ENCODE results near the gene KCTD11. TPM values are rescaled to one million over a fixed set of nuclear protein-coding genes. Genes with fewer than 3 reads are reported as not detected.
A peak's percentile ranks its signal among the peaks of the same experiment; 100 is the strongest.
"Not testable (repeated sequence)": the region's sequence is repeated elsewhere in the genome, so short reads cannot be mapped to it uniquely, and the experiment has no call there.

The KCTD11 gene
- total RNA-seq, 1 donor from 2014 or later = 24.2 TPM

GRCh38 chr17:7363311-7363710 lies 11.3 kb downstream of the KCTD11 start:
- FAIRE-seq (no peak), DNase-seq (ENCODE audit: low read depth) (peak; percentile 75)
- Histone ChIP-seq H3K27me3 (ENCODE audit: control insufficient read depth, insufficient read depth, low read length) (no peaks in the 10 kb centered on the region), H3K4me3 (ENCODE audit: low read depth, low read length) (no peak overlapping the region), H3K36me3 (ENCODE audit: control insufficient read depth, insufficient read depth, low read length) (no peaks in the 10 kb centered on the region)
- TF ChIP-seq CTCF (IDR thresholded peaks at IDR 0.05; ENCODE audit: insufficient read depth, low read length, severe bottlenecking) = no peak

- not testable (repeated sequence) for H3K4me3 ChIP-seq (ENCODE audit: low read depth, low read length); DNase-seq (ENCODE audit: low read depth); H3K36me3 ChIP-seq (ENCODE audit: control insufficient read depth, insufficient read depth, low read length); H3K27me3 ChIP-seq (ENCODE audit: control insufficient read depth, insufficient read depth, low read length)
- FAIRE-seq = peak; percentile 92
These were observed 14.0 kb downstream of the KCTD11 start for GRCh38 chr17:7365963-7366362.

GRCh38 chr17:7367083-7367482 lies 15.1 kb downstream of the KCTD11 start:
- no peak for FAIRE-seq
- TF ChIP-seq CTCF (IDR thresholded peaks at IDR 0.05; ENCODE audit: insufficient read depth, low read length, severe bottlenecking) = no peak
- Histone ChIP-seq H3K36me3 (ENCODE audit: control insufficient read depth, insufficient read depth, low read length) (no peaks in the 10 kb centered on the region), H3K4me3 (ENCODE audit: low read depth, low read length) (no peak overlapping the region), H3K27me3 (ENCODE audit: control insufficient read depth, insufficient read depth, low read length) (no peaks in the 10 kb centered on the region)
- DNase-seq (ENCODE audit: low read depth) = no peak

GRCh38 chr17:7367918-7368598 lies 16.1 kb downstream of the KCTD11 start:
- DNase-seq (ENCODE audit: low read depth) (no peak), FAIRE-seq (no peak)
- TF ChIP-seq CTCF (IDR thresholded peaks at IDR 0.05; ENCODE audit: insufficient read depth, low read length, severe bottlenecking) = no peak
- Histone ChIP-seq H3K4me3 (ENCODE audit: low read depth, low read length) (no peak overlapping the region), H3K36me3 (ENCODE audit: control insufficient read depth, insufficient read depth, low read length) (no peaks in the 10 kb centered on the region), H3K27me3 (ENCODE audit: control insufficient read depth, insufficient read depth, low read length) (no peaks in the 10 kb centered on the region)

- FAIRE-seq = not testable (repeated sequence)
These were observed 16.6 kb downstream of the KCTD11 start for GRCh38 chr17:7368599-7368994.

GRCh38 chr17:7369825-7370224 lies 17.9 kb downstream of the KCTD11 start:
- H3K36me3 ChIP-seq (ENCODE audit: control insufficient read depth, insufficient read depth, low read length) = no peaks in the 10 kb centered on the region
- DNase-seq (ENCODE audit: low read depth) (no peak), FAIRE-seq (peak; percentile 77)

More at GRCh38 chr17:7368599-7368994, 16.6 kb downstream of the KCTD11 start:
- H3K36me3 ChIP-seq (ENCODE audit: control insufficient read depth, insufficient read depth, low read length); H3K27me3 ChIP-seq (ENCODE audit: control insufficient read depth, insufficient read depth, low read length); H3K4me3 ChIP-seq (ENCODE audit: low read depth, low read length); DNase-seq (ENCODE audit: low read depth): not testable (repeated sequence)

More at GRCh38 chr17:7369825-7370224, 17.9 kb downstream of the KCTD11 start:
- no peaks in the 10 kb centered on the region for H3K27me3 ChIP-seq (ENCODE audit: control insufficient read depth, insufficient read depth, low read length)
- no peak overlapping the region for H3K4me3 ChIP-seq (ENCODE audit: low read depth, low read length)
- TF ChIP-seq CTCF (IDR thresholded peaks at IDR 0.05; ENCODE audit: insufficient read depth, low read length, severe bottlenecking) = no peak
